DND-41 (cell line): ENCODE results near the gene CCSAP.

Source experiments
- ATAC-seq: fragments of 200-7000 bp; cut with Tn5 transposase; 3 replicates; pipeline ENCODE4 v1.9.1; 2021; ENCODE audit warnings: low read depth; ENCODE audit not compliant: insufficient read depth
- DNase-seq: peaks from one replicate; pipeline ENCODE4 v3.0.0-alpha.2; 2020
- H2AFZ ChIP-seq: 2 replicates; pipeline ENCODE4 v1.6.0; 2012; ENCODE audit warnings: low read depth, low read length
- H3K27ac ChIP-seq: 2 replicates; pipeline ENCODE4 v1.5.1; 2012; ENCODE audit warnings: low read length, inconsistent platforms
- H3K27me3 ChIP-seq: fragments of 200-600 bp; sonication (generic); 2 replicates; pipeline ENCODE4 v1.6.0; 2012; ENCODE audit warnings: low read length, mild to moderate bottlenecking, inconsistent platforms; ENCODE audit not compliant: insufficient read depth, poor library complexity
- H3K36me3 ChIP-seq: 2 replicates; pipeline ENCODE4 v1.5.1; 2012; ENCODE audit warnings: low read length, inconsistent platforms; ENCODE audit not compliant: insufficient read depth
- H3K4me1 ChIP-seq: 2 replicates; pipeline ENCODE4 v1.5.1; 2012; ENCODE audit warnings: mild to moderate bottlenecking, low read length; ENCODE audit not compliant: insufficient read depth
- H3K4me2 ChIP-seq: 2 replicates; pipeline ENCODE4 v1.6.0; 2012; ENCODE audit warnings: mild to moderate bottlenecking, moderate library complexity, low read length, inconsistent platforms; ENCODE audit not compliant: insufficient read depth
- H3K4me3 ChIP-seq, 2 experiments: fragments of 200-600 bp in 1 of 2; shearing (Covaris generic) in 1 of 2; 2 replicates each; pipeline ENCODE4 v1.5.1; 2012 to 2016; ENCODE audit warnings: inconsistent platforms in 2 of 2, low read length in 2 of 2, mild to moderate bottlenecking in 2 of 2, low read depth in 1 of 2, moderate library complexity in 1 of 2
- H3K79me2 ChIP-seq: 2 replicates; pipeline ENCODE4 v1.6.0; 2012; ENCODE audit warnings: low read length, inconsistent platforms; ENCODE audit not compliant: insufficient read depth
- H3K9ac ChIP-seq: 2 replicates; pipeline ENCODE4 v1.6.0; 2012; ENCODE audit warnings: low read depth, mild to moderate bottlenecking, inconsistent platforms, low read length, moderate library complexity
- H3K9me3 ChIP-seq: 2 replicates; pipeline ENCODE4 v1.5.1; 2012; ENCODE audit warnings: low read length, moderate library complexity, mild to moderate bottlenecking, inconsistent platforms; ENCODE audit not compliant: insufficient read depth, severe bottlenecking
- H4K20me1 ChIP-seq: 2 replicates; pipeline ENCODE4 v1.6.0; 2012; ENCODE audit warnings: low read length; ENCODE audit not compliant: insufficient read depth
- CTCF ChIP-seq: IDR thresholded peaks from 2 replicates; pipeline ENCODE4 v1.5.1; 2012; ENCODE audit warnings: borderline replicate concordance, low read length, moderate library complexity, mild to moderate bottlenecking; ENCODE audit not compliant: poor library complexity, severe bottlenecking; ENCODE audit errors: extremely low read depth
- EZH2 ChIP-seq: IDR thresholded peaks from 3 replicates; pipeline ENCODE4 v1.6.1; 2012; ENCODE audit warnings: borderline replicate concordance, low read depth, mild to moderate bottlenecking, moderate library complexity, low read length, inconsistent platforms; ENCODE audit not compliant: severe bottlenecking

Gene CCSAP

GRCh38 chr1:229282295-229282823 lies 60.5 kb downstream of the CCSAP start:
- Histone ChIP-seq H3K9me3 (no peaks in the 10 kb centered on the region), H3K79me2 (peaks cover 95% of the 10 kb centered on the region)
- no peak for ATAC-seq

GRCh38 chr1:229281339-229281926 lies 61.4 kb downstream of the CCSAP start:
- DNase-seq (no peak), ATAC-seq (no peak)
- Histone ChIP-seq H3K4me2 (no peak overlapping the region), H2AFZ (no peak overlapping the region), H3K4me3 (no peak overlapping the region), H4K20me1 (peaks cover 38% of the 10 kb centered on the region), H3K36me3 (no peaks in the 10 kb centered on the region), H3K79me2 (peaks cover 94% of the 10 kb centered on the region), H3K9me3 (no peaks in the 10 kb centered on the region), H3K9ac (no peak overlapping the region), H3K4me1 (no peaks in the 10 kb centered on the region), H3K27me3 (peaks cover 2% of the 10 kb centered on the region), H3K27ac (no peak overlapping the region)
- TF ChIP-seq EZH2 = no peak
- TF ChIP-seq CTCF = no peak

More at GRCh38 chr1:229282295-229282823, 60.5 kb downstream of the CCSAP start:
- Histone ChIP-seq H4K20me1 (peaks cover 31% of the 10 kb centered on the region; the same call in 1 of the 2 replicates), H3K4me2 (no peak overlapping the region), H3K4me3 (no peak overlapping the region), H3K27ac (no peak overlapping the region), H3K36me3 (no peaks in the 10 kb centered on the region), H3K27me3 (peaks cover 2% of the 10 kb centered on the region), H3K4me1 (no peaks in the 10 kb centered on the region), H2AFZ (no peak overlapping the region), H3K9ac (no peak overlapping the region)
- no peak for DNase-seq
- TF ChIP-seq CTCF = no peak
- TF ChIP-seq EZH2 = no peak

GRCh38 chr1:229280921-229281320 lies 61.9 kb downstream of the CCSAP start:
- no peak overlapping the region for H3K27ac ChIP-seq
- DNase-seq = no peak

More at GRCh38 chr1:229280921-229281320, 61.9 kb downstream of the CCSAP start:
- H3K9me3 ChIP-seq = no peaks in the 10 kb centered on the region
- H3K4me3 ChIP-seq = no peak overlapping the region
- peaks cover 2% of the 10 kb centered on the region for H3K27me3 ChIP-seq
- no peak overlapping the region for H2AFZ ChIP-seq
- H3K4me1 ChIP-seq = no peaks in the 10 kb centered on the region
- H3K36me3 ChIP-seq = no peaks in the 10 kb centered on the region
- peaks cover 94% of the 10 kb centered on the region for H3K79me2 ChIP-seq
- H4K20me1 ChIP-seq = peaks cover 43% of the 10 kb centered on the region
- TF ChIP-seq CTCF (no peak), EZH2 (no peak)
- H3K4me2 ChIP-seq = no peak overlapping the region
- H3K9ac ChIP-seq = no peak overlapping the region
- ATAC-seq = no peak
